HepG2 (cell line): Measurements from ENCODE around the gene GUK1.

Source experiments
- ADNP ChIP-seq: sonication (generic); formaldehyde crosslinking; IDR thresholded peaks from 2 replicates; pipeline ENCODE4 v1.4.0; 2020; ENCODE audit warnings: missing genetic modification reagents
- ESRRA ChIP-seq: sonication (generic); formaldehyde crosslinking; IDR thresholded peaks from 2 replicates; pipeline ENCODE4 v1.5.1; 2020; ENCODE audit warnings: mild to moderate bottlenecking, low read depth, missing genetic modification reagents
- NR1H2 ChIP-seq: sonication (generic); formaldehyde crosslinking; IDR thresholded peaks from 2 replicates; pipeline ENCODE4 v1.8.1; 2022; ENCODE audit warnings: low read depth, missing genetic modification reagents, borderline replicate concordance
- NR2F1 ChIP-seq, 2 experiments: fragments of 450-650 bp in 1 of 2; formaldehyde crosslinking in 1 of 2; IDR thresholded peaks; 2 replicates each; pipeline versions ENCODE4 v1.5.0 to v1.6.1; 2016 to 2020; ENCODE audit warnings: mild to moderate bottlenecking in 1 of 2, missing compliant biosample characterization in 1 of 2, missing genetic modification reagents in 1 of 2, moderate library complexity in 1 of 2
- POLR2AphosphoS5 ChIP-seq: IDR thresholded peaks from 2 replicates; pipeline ENCODE4 v1.6.1; 2012; ENCODE audit warnings: low read depth, low read length
- RFXANK ChIP-seq: IDR thresholded peaks from 2 replicates; pipeline ENCODE4 v1.6.1; 2016
- TCF12 ChIP-seq, 2 experiments: fragments of 450-650 bp in 1 of 2; sonication (generic) in 1 of 2; formaldehyde crosslinking in 1 of 2; IDR thresholded peaks; 2 replicates each; pipeline versions ENCODE4 v1.6.1 to v1.8.0; 2017 to 2022; ENCODE audit warnings: antibody characterized with exemption in 1 of 2, mild to moderate bottlenecking in 1 of 2, missing genetic modification reagents in 1 of 2, moderate library complexity in 1 of 2
- YY1 ChIP-seq: IDR thresholded peaks from 2 replicates; pipeline ENCODE4 v1.6.1; 2011; ENCODE audit warnings: low read length, low read depth, moderate library complexity, mild to moderate bottlenecking; ENCODE audit not compliant: insufficient read depth, insufficient replicate concordance
- ZNF501 ChIP-seq: sonication (generic); formaldehyde crosslinking; IDR thresholded peaks from 2 replicates; pipeline ENCODE4 v1.5.1; 2020; ENCODE audit warnings: mild to moderate bottlenecking, moderate library complexity, missing genetic modification reagents
- ZNF567 ChIP-seq: sonication (generic); formaldehyde crosslinking; IDR thresholded peaks from 2 replicates; pipeline ENCODE4 v1.8.1; 2023; ENCODE audit warnings: mild to moderate bottlenecking, missing genetic modification reagents, borderline replicate concordance
- TF ChIP-seq, protein P1 (sequence below): sonication (generic); formaldehyde crosslinking; IDR thresholded peaks from 2 replicates; pipeline ENCODE4 v1.4.0; 2020; ENCODE audit warnings: missing genetic modification reagents
- TF ChIP-seq, protein P2 (sequence below): sonication (generic); formaldehyde crosslinking; IDR thresholded peaks from 2 replicates; pipeline ENCODE4 v1.5.1; 2020; ENCODE audit warnings: mild to moderate bottlenecking, missing genetic modification reagents
- TF ChIP-seq, protein P3 (sequence below): sonication (generic); formaldehyde crosslinking; IDR thresholded peaks from 2 replicates; pipeline ENCODE4 v1.5.0; 2020; ENCODE audit warnings: mild to moderate bottlenecking, missing genetic modification reagents, moderate library complexity

DNA sequence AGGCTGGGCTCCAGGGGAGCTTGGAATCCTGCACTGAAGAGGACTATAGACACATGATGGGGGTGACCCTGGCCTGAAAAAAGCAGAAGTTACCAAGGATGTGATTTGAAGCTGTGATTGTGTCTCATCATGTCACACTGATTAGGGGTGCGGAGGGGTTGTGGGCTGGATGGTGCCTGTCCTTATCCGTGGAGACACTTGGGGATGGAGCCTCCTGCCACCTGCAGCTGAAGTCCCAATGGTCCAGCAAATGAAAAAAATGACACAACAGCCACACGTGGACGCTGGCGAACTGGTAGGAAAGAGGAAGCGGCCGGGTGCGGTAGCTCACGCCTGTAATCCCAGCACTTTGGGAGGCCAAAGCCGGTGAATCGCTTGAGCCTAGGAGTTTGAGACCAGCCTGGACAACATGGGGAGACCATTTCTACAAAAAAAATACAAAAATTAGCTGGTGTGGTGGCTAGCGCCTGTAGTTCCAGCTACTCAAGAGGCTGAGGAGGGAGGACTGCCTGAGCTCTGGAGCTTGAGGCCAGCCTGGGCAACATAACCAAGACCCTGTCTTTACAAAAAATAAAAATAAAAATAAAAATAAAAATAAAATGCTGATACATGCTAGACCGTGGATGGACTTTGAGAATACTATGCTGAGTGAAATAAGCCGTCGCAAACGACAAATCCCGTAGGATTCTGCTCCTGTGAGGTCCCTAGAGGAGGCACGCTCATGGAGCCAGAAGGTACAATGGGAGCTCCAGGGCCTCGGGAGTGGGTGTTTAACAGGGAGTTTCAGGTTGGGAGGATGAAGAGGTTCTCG lies 24.7 kb downstream of the GUK1 start:
- TF ChIP-seq TCF12 (IDR thresholded peaks at IDR 0.05), result no peak
- no peak for TF ChIP-seq TCF12 (CRISPR knock-in tag; IDR thresholded peaks at IDR 0.05)
- no peak for TF ChIP-seq ADNP
- TF ChIP-seq, protein P1, sequence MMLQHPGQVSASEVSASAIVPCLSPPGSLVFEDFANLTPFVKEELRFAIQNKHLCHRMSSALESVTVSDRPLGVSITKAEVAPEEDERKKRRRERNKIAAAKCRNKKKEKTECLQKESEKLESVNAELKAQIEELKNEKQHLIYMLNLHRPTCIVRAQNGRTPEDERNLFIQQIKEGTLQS (CRISPR knock-in tag), result no peak
- TF ChIP-seq POLR2AphosphoS5, result no peak
- no peak for TF ChIP-seq ESRRA
- TF ChIP-seq, protein P2, sequence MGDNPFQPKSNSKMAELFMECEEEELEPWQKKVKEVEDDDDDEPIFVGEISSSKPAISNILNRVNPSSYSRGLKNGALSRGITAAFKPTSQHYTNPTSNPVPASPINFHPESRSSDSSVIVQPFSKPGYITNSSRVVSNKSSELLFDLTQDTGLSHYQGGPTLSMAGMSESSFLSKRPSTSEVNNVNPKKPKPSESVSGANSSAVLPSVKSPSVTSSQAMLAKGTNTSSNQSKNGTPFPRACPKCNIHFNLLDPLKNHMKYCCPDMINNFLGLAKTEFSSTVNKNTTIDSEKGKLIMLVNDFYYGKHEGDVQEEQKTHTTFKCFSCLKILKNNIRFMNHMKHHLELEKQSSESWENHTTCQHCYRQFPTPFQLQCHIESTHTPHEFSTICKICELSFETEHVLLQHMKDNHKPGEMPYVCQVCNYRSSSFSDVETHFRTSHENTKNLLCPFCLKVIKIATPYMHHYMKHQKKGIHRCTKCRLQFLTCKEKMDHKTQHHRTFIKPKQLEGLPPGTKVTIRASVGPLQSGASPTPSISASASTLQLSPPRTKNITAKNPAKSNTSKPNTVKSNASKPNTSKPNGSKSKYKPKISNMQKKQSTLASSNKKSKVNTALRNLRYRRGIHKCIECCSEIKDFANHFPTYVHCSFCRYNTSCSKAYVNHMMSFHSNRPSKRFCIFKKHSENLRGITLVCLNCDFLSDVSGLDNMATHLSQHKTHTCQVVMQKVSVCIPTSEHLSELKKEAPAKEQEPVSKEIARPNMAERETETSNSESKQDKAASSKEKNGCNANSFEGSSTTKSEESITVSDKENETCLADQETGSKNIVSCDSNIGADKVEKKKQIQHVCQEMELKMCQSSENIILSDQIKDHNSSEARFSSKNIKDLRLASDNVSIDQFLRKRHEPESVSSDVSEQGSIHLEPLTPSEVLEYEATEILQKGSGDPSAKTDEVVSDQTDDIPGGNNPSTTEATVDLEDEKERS, result no peak
- TF ChIP-seq NR1H2 (CRISPR knock-in tag), result no peak
- TF ChIP-seq YY1, result no peak
- TF ChIP-seq, protein P3, sequence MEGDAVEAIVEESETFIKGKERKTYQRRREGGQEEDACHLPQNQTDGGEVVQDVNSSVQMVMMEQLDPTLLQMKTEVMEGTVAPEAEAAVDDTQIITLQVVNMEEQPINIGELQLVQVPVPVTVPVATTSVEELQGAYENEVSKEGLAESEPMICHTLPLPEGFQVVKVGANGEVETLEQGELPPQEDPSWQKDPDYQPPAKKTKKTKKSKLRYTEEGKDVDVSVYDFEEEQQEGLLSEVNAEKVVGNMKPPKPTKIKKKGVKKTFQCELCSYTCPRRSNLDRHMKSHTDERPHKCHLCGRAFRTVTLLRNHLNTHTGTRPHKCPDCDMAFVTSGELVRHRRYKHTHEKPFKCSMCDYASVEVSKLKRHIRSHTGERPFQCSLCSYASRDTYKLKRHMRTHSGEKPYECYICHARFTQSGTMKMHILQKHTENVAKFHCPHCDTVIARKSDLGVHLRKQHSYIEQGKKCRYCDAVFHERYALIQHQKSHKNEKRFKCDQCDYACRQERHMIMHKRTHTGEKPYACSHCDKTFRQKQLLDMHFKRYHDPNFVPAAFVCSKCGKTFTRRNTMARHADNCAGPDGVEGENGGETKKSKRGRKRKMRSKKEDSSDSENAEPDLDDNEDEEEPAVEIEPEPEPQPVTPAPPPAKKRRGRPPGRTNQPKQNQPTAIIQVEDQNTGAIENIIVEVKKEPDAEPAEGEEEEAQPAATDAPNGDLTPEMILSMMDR, result no peak
- TF ChIP-seq ZNF567 (CRISPR knock-in tag), result no peak
- TF ChIP-seq RFXANK (CRISPR knock-in tag), result no peak
- TF ChIP-seq NR2F1 (CRISPR knock-in tag; IDR thresholded peaks at IDR 0.05), result no peak
- no peak for TF ChIP-seq ZNF501
